Measurements from ENCODE around the gene LRRC7. TPM values are rescaled to one million over a fixed set of nuclear protein-coding genes. Genes with fewer than 3 reads are reported as not detected.
"Not testable (repeated sequence)": the region's sequence is repeated elsewhere in the genome, so short reads cannot be mapped to it uniquely, and the experiment has no call there.

The LRRC7 gene
- total RNA-seq, 1 donor from 2014 or later, result 19.3 TPM

DNA sequence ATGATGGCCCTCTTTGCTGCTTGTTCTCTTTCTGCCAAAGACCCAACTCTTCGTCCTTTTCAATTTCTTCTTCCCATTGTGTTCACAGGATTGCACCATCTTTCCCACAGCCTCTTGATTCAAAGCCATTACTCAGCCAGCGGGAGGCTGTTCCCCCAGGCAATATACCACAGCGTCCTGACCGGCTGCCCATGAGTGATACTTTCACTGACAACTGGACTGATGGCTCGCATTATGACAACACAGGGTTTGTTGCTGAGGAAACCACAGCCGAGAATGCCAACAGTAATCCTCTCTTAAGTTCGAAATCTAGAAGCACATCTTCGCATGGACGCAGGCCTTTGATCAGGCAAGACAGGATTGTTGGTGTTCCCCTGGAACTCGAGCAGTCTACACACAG, 470.3 kb downstream of the LRRC7 start:
- no peak for DNase-seq (ENCODE audit: low spot score)

- DNase-seq (ENCODE audit: low spot score), result peak; percentile 14
These were observed 471.8 kb downstream of the LRRC7 start for GRCh38 chr1:70039485-70039884.

GRCh38 chr1:70041317-70042045, 473.8 kb downstream of the LRRC7 start:
- DNase-seq (ENCODE audit: low spot score), result no peak

GRCh38 chr1:70042090-70042731, 474.5 kb downstream of the LRRC7 start:
- DNase-seq (ENCODE audit: low spot score), result peak; percentile 39

DNA sequence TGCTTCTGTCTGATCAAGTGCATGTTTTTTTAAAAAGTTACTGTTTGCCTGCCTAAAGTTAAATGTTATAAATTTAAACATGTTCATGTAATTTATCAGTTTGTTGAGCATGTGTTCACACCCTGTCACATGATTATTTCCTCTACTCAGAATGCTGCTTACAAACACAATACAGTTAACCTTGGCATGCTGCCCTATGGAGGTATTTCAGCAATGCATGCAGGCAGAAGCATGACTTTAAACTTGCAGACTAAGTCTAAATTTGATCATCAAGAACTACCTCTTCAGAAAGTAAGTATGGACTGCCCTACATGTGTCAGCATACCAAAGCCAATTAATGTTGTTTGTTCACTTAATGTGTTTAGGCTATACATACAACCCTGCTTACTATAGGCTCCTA, 476.1 kb downstream of the LRRC7 start:
- peak; percentile 73 for DNase-seq (ENCODE audit: low spot score)

- no peak for DNase-seq (ENCODE audit: low spot score)
These were observed 477.1 kb downstream of the LRRC7 start for GRCh38 chr1:70044832-70045231.

DNA sequence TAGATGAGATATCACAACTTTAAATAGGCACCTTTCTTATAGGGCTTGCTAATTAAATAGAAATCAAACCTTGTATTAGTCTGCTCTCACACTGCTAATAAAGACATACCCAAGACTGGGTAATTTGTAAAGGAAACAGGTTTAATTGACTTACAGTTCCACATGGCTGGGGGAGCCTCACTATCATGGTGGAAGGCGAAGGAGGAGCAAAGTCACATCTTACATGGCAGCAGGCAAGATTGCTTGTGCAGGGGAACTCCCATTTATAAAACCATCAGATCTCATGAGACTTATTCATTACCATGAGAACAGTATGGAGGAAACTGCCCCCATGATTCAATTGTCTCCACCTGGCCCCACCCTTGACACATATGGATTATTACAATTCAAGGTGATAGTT, 477.9 kb downstream of the LRRC7 start:
- DNase-seq (ENCODE audit: low spot score), result not testable (repeated sequence)

GRCh38 chr1:70048336-70049094, 480.8 kb downstream of the LRRC7 start:
- no peak for DNase-seq (ENCODE audit: low spot score)

GRCh38 chr1:70051926-70052325, 484.2 kb downstream of the LRRC7 start:
- DNase-seq (ENCODE audit: low spot score), result no peak

DNA sequence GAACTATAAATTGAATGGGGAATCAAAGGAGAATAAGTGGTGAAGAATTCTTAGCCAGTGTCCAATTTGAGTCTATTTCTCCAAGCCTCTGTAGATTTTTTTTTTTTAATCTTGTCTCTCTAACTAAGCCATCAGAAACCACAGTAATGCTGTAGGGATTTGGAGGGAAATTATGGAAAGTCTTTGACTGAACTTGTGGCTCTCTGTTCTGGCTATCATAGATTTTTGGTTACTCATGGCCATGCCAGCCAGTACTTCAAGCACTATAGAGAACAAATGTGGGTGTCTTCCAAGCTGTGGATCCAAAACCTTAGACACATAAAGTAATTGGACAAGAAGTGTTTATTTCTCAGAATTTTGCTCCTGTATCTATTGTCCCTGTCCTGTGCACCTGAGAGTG, 489.8 kb downstream of the LRRC7 start:
- peak; percentile 14 for DNase-seq (ENCODE audit: low spot score)

DNA sequence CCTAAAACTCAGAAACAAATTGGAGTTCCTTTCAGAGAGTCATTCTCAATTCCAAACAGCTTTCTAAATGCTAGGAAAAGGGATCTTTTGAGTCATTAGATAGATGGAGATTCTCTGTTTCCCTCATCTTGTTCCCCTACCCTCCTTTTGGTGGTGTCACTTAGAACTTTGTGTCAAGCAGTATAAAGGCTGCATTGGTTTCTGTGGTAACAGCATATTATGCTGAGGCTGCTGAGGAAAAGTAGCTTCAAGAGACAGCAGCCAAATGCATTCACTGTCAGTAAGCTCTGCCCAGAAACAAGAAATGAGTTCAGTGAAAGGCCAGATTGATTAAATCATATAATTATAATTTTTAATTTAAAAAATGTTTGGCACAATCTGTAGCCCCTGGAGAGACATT, 493.5 kb downstream of the LRRC7 start:
- DNase-seq (ENCODE audit: low spot score), result peak; percentile 45

- no peak for DNase-seq (ENCODE audit: low spot score)
These were observed 496.1 kb downstream of the LRRC7 start for GRCh38 chr1:70063861-70064260.

GRCh38 chr1:70066711-70067110, 499.0 kb downstream of the LRRC7 start:
- DNase-seq (ENCODE audit: low spot score), result no peak

DNA sequence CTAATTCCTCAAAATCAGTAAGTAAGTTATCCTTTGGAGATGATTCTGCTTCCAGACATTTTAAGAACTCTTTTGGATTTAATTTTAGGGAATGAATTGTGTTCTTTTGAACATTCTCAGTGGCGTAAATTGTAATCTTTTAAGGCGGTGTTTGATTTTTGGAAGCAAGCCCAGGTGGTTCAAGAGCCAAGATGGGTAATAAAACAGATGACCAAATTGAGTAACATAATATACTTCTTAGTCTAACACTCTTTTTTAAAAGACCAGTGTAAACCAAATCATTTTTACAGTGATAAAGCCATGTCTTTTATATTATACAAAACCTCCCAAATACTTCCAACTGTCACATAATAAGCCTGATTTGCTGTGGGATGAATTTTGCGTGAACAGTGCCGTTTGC, 503.9 kb downstream of the LRRC7 start:
- DNase-seq (ENCODE audit: low spot score), result peak; percentile 90

DNA sequence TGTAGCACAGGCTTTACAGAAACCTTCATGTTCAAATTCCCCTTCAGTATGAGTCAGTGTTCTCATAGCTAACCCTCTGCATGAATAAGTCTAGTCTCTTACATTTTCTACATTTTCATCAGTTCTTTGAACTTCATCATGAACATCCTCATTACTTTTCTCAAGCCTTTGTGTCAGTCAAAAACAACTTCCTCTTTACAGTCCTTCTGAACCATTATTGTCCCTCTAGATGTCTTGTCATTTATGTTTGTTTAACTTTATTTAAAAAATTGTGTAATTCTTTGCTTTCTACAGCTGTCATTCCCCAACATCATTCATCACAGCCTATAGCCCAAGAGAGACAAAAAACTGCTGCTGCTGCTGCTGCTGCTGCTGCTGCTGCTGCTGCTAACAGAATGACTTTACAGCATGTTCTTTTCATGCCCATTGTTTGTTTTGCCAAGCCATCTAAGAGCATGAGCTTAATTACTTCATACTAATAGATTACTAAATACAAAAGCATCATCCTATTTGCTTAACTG, 504.6 kb downstream of the LRRC7 start:
- DNase-seq (ENCODE audit: low spot score), result peak; percentile 82

- no peak for DNase-seq (ENCODE audit: low spot score)
These were observed 508.0 kb downstream of the LRRC7 start for GRCh38 chr1:70075761-70076160.

DNA sequence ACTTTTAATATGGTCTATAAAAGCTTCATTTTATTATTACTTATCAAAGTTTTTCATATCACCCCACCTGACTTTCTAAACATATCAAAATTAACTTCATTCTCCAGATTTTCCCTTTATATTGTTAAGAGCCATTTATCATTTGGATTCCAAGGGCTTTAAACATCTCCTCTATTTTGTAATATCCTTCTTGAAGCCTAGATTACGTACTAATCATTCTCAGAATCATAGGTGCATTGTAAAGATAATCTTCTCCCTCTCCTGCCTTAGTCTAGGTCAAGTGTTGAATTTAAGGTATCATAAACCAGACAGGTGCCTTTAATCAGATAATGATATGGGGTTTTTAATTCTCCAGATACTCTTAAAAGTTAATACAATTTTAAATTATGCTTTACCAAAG, 509.3 kb downstream of the LRRC7 start:
- DNase-seq (ENCODE audit: low spot score), result no peak

GRCh38 chr1:70079546-70079945, 511.8 kb downstream of the LRRC7 start:
- no peak for DNase-seq (ENCODE audit: low spot score)

DNA sequence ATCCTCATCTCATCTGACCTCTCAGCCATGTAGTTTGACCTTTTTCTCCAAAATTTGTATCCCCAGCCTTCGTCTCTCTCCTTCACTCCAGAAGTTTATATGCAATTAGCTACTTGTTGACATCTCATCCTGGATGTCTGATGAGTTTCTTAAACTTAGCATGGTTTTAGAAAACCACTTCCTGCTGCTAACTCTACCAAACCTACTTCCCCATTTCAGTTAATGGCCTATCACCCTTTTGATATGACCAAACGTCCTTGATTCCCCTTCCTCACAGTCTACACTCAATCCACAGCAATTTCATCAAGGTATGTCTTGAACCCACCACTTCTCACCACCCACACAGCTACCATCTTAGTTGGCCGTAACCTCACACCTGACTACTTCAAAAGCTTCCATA, 515.8 kb downstream of the LRRC7 start:
- no peak for DNase-seq (ENCODE audit: low spot score)

GRCh38 chr1:70084314-70084915, 516.7 kb downstream of the LRRC7 start:
- DNase-seq (ENCODE audit: low spot score), result no peak

GRCh38 chr1:70085521-70085920, 517.8 kb downstream of the LRRC7 start:
- DNase-seq (ENCODE audit: low spot score), result no peak

DNA sequence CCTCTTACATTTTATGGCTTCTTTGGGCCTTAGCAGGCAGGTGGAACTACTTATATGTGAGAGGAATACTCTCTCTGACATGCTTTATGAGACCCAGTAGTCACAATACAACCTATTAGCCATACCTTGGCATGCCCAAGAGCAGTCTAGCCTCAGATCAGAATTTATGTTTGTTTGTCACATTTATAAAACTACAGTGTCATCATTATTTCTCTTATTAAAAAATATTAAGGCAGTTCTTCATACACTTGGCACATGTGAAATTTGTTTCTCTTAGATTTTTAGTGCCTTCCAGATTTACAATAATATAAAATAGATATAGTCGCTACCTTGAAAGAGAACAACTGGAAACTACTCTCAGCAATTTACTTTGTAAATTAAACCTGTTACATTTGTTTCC, 519.2 kb downstream of the LRRC7 start:
- DNase-seq (ENCODE audit: low spot score), result no peak

Data from umbilical cord (tissue), 2 donors.